GM23338 (cell line): ENCODE data around the gene YWHAQ.

Source experiments
- CREB1 ChIP-seq: fragments of 250-450 bp; sonication (Bioruptor Pico); IDR thresholded peaks from 2 replicates; pipeline ENCODE4 v1.5.0; 2020; ENCODE audit warnings: low read depth, mild to moderate bottlenecking, moderate library complexity
- CTCF ChIP-seq, 2 experiments: fragments of 200-600 bp in 1 of 2; sonication (generic) in 1 of 2; conservative IDR thresholded peaks; 2 replicates each; pipeline versions ENCODE4 v1.5.1 to v1.6.1; 2016 to 2017; ENCODE audit warnings: antibody characterized with exemption in 2 of 2, low read depth in 2 of 2, mild to moderate bottlenecking in 2 of 2, moderate library complexity in 1 of 2
- ETS1 ChIP-seq: IDR thresholded peaks from 2 replicates; pipeline ENCODE4 v1.6.1; 2016; ENCODE audit warnings: antibody characterized with exemption
- EZH2 ChIP-seq: fragments of 200-600 bp; sonication (generic); IDR thresholded peaks from one replicate; pipeline ENCODE4 v1.8.0; 2017; ENCODE audit warnings: antibody characterized with exemption, mild to moderate bottlenecking, low read depth; ENCODE audit not compliant: unreplicated experiment
- EZH2phosphoT487 ChIP-seq: fragments of 200-600 bp; sonication (generic); IDR thresholded peaks from one replicate; pipeline ENCODE4 v1.8.1; 2018; ENCODE audit warnings: antibody characterized with exemption; ENCODE audit not compliant: unreplicated experiment
- JUNB ChIP-seq: IDR thresholded peaks from one replicate; pipeline ENCODE4 v1.6.1; 2016; ENCODE audit warnings: antibody characterized with exemption; ENCODE audit not compliant: unreplicated experiment
- POLR2AphosphoS5 ChIP-seq: IDR thresholded peaks from 2 replicates; pipeline ENCODE4 v1.6.1; 2016; ENCODE audit warnings: antibody characterized with exemption, low read depth
- REST ChIP-seq: IDR thresholded peaks from one replicate; pipeline ENCODE4 v1.6.1; 2018; ENCODE audit warnings: antibody characterized with exemption; ENCODE audit not compliant: unreplicated experiment
- ZNF114 ChIP-seq: fragments of 250-450 bp; sonication (Bioruptor Pico); IDR thresholded peaks from 2 replicates; pipeline ENCODE4 v1.5.0; 2020; ENCODE audit warnings: mild to moderate bottlenecking, moderate library complexity
- ZNF331 ChIP-seq: fragments of 250-450 bp; sonication (Bioruptor Pico); IDR thresholded peaks from 2 replicates; pipeline ENCODE4 v1.5.0; 2020; ENCODE audit warnings: low read depth, mild to moderate bottlenecking, moderate library complexity

GRCh38 chr2:9558948-9559381 is 71.8 kb downstream of the YWHAQ start:
- TF ChIP-seq CTCF (conservative IDR thresholded peaks at IDR 0.05; ENCODE audit: low read depth in 2 of 2) (no peak), POLR2AphosphoS5 (no peak), EZH2phosphoT487 (no peak), EZH2 (no peak), REST (no peak), CREB1 (CRISPR knock-in tag) (no peak), ZNF114 (CRISPR knock-in tag) (no peak), JUNB (no peak), ETS1 (no peak), ZNF331 (CRISPR knock-in tag) (no peak)
